ENCODE results near the gene ZCCHC8.
"Not testable (repeated sequence)": the region's sequence is repeated elsewhere in the genome, so short reads cannot be mapped to it uniquely, and the experiment has no call there.

The ZCCHC8 gene

DNA sequence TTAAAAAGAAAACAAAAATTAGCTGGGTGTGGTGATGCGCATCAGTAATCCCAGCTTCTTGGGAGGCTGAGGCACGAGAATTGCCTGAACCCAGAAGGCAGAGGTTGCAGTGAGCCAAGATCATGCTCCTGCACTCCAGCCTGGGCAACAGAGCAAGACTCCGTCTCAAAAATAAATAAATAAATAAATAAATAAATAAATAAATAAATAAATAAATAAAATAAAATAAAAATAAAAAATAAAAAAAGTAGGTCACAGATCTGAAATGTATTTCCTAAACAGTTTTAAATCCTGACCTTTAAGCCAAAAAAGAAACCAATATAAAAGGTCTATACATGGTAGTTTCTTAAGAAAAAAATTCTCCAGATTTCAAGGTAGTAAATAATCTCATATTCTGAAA, 12.3 kb upstream of the ZCCHC8 start:
- in situ Hi-C loops (cut with MboI; ENCODE audit: low sequenced_read_pairs) = not testable (repeated sequence)

DNA sequence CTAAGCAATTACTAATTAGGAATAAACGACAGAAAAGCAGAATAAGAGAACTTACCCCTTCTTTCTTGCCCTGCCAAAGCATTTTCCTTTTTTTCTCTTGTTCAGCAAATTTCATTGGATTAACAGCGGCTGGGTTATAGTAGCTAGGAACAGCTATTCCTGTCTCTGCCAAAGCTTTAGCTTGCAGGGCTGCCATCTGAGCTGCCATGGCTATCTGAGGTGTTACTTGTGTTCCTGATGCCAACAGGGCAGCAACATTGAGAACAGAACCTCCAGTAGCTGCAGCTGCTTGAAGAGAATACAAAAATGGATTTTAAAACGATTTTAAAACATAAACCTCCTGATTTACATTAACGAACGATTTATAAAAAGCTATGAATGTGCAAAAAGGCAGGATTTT, 7.4 kb upstream of the ZCCHC8 start:
- in situ Hi-C loops (cut with MboI; ENCODE audit: low sequenced_read_pairs) = no loop called here

DNA sequence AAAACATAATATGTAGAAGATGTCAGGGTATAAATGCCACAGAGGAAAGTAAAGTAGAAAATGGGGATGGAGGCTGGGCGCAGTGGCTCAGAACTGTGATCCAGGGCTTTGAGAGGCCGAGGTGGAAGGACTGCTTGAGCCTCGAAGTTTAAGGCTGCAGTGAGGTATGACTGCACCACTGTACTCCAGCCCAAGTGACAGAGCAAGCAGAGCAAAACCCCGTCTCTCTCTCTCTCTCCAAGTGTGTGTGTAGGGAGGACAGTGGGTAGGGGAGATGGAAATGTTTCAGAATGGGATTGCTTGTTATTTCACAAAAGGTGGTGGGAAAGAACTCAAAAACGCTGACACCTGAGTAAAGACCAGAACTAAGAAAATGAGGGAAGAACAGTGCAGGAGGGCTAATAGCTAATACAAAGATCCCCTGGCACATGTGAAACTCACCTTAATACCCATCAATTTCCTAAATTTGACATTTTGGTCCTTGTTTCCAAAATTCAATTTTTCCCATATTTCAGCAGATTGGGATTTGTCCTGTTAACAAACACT, 5.7 kb upstream of the ZCCHC8 start:
- in situ Hi-C loops (cut with MboI; ENCODE audit: low sequenced_read_pairs) = no loop called here

DNA sequence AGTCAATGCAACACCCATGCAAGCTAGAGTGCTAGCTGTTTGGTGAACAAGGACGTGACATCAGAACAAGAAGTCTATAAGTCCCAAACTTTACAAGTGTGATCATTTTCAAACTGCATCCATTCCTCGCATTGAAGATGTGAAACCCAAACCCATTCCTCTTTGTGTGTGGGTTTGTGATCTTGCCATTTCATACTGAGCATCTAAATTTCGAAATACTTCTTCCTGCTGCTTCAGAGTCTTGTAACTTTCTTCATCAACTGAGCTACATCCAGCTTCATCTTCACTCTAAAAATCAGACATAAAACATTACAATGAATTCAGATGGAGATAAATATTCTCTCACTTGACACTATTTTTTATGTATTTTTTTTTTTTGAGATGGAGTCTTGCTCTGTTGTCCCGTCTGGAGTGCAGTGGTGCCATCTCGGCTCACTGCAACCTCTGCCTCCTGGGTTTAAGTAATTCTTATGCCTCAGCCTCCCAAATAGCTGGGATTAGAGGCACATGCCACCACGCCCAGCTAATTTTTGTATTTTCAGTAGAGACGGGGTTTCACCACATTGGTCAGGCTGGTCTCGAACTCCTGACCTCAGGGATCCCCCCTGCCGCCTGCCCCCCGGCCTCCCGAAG, 4.8 kb upstream of the ZCCHC8 start:
- in situ Hi-C loops (cut with MboI; ENCODE audit: low sequenced_read_pairs) = no loop called here

DNA sequence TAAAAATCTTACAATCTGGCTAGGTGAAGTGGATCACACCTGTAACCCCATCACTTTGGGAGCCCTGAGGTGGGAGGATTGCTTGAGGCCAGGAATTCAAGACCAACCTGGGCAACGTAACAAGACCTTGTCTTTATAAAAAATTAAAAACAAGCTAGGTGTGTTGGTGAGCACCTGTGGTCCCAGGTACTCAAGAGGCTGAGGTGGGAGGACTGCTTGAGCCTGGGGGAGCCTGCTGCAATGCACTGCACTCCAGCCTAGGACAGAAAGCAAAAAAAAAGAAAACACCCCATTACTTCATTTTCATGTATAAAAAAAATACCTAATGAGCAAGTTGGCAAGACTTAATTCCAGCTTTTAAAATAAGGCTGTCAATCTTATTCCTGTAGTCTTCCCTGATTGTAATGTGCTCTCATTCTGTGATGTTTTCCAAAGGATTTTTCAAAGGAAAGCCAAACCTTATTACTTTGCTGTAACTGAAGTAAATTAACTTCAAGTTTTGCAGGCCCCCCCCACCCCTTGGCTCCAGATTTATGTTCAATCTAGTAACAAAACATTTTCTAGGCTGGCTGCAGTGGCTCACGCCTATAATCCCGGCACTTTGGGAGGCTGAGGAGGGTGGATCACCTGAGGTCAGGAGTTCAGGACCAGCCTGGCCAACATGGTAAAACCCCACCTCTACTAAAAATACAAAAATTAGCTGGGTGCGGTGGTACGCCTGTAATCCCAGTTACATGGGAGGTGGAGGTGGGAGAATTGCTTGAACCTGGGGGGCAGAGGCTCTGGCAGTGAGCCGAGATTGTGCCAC, 3.3 kb upstream of the ZCCHC8 start:
- in situ Hi-C loops (cut with MboI; ENCODE audit: low sequenced_read_pairs) = no loop called here

DNA sequence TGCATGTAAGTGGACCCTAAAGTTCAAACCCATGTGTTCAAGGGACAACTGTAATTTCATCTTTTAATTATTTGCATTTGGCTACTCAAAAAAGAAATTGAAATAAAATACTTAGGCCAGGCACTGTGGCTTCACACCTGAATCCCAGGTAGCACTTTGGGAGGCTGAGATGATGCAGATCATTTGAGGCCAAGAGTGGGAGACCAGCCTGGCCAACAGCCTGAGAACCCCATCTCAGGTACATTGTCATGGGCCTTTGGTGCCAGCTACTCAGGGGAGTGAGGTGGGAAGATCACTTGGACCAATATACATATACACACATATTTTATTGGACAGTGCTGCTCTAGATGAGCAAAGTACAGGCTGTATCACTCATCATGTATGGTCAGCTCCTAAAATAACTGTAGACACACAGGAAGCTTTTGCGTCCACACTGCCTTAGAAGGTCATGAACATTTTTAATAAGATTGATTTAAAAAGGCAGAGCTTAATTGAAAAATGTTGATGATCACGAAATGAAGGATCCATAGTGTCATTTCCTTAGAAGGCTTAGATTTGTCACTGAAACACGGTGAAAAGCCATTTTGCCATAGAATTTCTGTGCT, 2.5 kb upstream of the ZCCHC8 start:
- in situ Hi-C loops (cut with MboI; ENCODE audit: low sequenced_read_pairs) = no loop called here

DNA sequence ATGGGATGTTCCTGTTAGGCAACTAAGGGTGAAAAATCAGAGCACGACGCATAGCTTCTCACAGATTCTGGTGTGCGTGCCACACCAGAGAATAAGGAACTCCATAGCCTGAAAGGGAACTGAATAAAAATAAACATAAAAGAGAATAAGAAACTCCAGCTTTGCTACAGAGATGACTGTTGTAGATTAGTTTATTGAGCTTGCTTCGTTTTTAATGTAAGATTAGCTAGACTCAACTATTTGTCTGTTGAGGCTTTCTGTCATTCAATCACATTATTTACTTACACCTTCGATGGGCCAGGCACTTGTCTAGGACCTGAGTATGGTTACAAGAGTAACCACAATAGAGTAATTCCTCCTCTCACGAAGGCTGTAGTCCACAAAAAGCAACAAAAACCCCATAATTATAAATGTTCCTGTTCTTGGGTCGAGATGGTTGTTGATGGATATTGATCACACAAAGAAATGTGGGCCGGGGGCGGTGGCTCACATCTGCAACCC, 807 bp upstream of the ZCCHC8 start:
- in situ Hi-C loops (cut with MboI; ENCODE audit: low sequenced_read_pairs) = no loop called here

DNA sequence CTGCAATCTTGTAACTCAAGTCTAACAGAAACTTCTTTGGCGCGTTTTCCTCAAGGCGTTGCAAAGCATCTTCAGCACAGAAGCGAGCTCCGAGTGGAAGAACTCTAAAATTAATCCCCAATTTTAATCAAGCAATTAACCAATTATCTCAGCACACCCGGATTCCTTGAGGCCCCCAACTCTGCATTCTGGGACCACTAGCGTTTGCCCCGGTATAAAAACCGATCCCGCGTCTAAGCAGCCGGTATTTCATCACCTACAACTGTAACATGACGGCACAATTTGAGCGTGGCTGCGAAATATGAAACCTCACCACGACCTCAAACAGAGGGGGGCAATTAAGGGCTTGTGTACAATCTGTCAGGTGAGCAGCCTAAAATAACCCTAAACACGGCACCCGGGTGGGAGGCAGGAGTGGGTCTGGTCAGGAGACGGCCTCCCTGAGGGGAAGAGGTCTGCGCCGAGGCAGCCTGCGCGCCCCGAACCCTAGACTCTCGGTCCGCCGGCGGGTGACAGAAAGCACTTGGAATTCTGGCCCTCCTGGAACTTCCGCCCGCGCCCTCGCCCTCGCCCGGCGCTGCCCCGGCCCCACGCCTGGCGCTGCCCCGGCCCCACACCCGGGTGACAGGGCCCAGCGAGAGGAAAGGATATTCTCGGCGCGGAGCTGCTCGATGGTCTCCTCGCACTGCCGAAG, 594 bp downstream of the ZCCHC8 start:
- in situ Hi-C loops (cut with MboI; ENCODE audit: low sequenced_read_pairs) = no loop called here

DNA sequence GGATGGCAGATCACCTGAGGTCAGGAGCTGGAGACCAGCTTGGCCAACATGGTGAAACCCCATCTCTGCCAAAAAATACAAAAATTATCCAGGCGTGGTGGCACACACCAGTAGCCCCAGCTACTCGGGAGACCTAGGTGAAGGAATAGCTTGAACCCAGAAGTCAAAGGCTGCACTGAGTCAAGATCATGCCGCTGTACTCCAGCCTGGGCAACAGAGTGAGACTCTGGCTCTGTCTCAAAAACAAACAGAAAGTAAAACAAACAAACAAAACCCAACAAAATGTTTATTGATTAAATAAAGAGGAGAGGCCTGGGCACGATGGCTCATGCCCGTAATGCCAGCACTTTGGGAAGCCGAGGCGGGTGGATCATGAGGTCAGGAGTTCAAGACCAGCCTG, 5.5 kb downstream of the ZCCHC8 start:
- in situ Hi-C loops (cut with MboI; ENCODE audit: low sequenced_read_pairs) = no loop called here

DNA sequence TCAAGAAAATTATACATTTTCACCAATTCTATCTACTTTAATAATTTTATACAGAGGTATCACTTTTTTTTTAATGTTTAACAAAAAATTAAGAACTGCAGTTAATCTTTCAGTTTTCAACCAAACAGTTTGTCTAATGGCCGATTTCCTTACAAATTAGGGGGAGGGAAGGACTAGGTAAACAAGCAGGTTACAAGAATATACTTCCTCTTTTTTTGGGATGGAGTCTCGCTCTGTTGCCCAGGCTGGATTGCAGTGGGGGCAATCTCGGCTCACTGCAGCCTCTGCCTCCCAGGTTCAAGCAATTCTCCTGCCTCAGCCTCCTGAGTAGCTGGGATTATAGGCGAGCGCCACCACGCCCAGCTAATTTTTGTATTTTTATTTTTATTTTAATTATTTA, 7.5 kb downstream of the ZCCHC8 start:
- in situ Hi-C loops (cut with MboI; ENCODE audit: low sequenced_read_pairs) = not testable (repeated sequence)

DNA sequence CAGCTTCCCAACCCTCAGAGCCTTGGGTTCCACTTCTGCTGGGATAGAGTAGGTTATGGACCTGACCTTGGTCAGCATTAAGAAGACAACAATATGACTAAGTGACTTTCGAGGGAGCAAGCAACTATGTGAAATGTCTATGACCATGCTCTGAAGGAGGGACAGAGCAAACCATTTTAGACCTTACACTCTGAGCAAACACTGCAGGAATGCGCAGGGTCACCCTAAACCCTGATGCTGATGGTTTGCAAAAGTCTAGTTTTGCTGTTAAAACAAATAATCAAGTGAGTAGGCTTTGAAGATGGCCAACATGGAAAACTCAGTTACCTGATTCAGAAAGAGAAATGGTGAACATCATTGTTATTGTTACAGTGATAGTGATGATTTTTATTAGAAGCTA, 8.7 kb downstream of the ZCCHC8 start:
- in situ Hi-C loops (cut with MboI; ENCODE audit: low sequenced_read_pairs) = no loop called here

DNA sequence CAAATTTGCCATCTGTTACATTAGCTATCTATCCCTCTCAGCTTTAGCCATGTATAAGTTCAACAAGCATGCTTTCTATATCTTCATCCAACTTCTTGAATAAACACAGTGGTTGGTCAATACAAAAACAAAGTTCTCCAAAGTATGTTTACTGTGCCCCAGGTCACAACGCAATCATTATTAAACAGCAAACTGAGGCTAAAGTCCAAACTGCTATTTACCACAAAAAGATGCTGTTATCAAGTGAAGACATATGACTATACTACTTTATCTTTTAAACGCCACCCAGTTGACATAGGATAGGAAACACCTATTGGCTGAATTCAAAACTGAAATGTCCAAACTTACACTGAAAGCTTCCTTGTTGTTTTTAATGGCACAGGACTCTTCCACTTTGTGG, 11.7 kb downstream of the ZCCHC8 start:
- in situ Hi-C loops (cut with MboI; ENCODE audit: low sequenced_read_pairs) = no loop called here

DNA sequence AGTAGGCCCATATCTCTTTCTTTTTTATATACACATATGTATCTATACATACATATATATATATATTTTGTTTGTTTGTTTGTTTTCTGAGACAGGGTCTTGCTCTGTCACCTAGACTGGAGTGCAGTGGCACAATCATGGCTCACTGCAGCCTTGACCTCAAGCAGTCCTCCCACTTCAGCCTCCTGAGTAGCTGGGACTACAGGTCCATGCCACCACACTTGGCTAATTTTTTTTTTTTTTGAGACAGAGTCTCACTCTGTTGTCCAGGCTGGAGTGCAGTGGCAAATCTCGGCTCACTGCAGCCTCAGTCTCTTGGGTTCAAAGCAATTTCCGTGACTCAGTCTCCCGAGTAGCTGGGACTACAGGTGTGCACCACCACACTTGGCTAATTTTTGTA, 12.9 kb downstream of the ZCCHC8 start:
- in situ Hi-C loops (cut with MboI; ENCODE audit: low sequenced_read_pairs) = not testable (repeated sequence)

DNA sequence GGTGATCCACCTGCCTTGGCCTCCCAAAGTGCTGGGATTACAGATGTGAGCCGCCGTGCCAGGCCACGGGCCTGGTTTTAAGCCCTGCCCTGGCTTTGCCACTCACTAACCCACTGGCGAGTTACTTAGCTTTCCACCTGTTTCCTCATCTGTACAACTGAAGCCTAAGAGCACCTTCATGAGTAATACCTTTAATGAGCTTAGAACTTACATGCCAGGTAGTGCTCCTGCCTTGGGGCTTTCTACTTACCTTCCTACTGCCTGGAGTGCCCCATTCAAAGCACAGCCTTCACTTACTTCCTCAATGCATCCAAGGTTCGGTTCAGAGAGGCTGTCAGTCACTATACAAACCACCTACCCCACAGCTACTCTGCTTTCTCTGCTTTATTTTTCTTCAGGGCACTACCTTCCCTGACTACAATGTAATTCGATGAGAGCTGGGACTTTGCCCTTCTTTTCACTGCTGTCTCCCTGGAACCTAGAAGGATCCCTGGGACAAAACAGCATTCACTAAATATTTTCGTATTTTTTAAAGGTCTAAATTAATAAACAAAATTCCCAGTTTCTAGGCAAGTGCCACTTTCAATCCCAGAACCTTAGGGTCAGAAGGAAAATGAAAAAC, 13.8 kb downstream of the ZCCHC8 start:
- in situ Hi-C loops (cut with MboI; ENCODE audit: low sequenced_read_pairs) = no loop called here

DNA sequence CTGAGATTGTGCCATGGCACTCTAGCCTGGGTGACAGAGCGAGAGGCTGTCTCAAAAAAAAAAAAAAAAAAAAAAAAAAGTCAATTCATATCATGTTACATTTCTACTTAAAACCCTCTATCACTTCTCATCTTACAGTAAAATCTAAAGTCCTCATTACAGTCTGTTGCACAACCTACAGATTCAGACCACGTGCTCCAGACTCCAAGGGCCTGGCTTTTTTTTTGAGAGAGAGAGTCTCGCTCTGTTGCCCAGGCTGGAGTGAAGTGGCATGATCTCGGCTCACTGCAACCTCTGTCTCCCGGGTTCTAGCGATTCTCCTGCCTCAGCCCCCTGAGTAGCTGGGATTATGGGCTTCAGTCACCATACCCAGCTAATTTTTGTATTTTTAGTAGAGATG, 14.4 kb downstream of the ZCCHC8 start:
- in situ Hi-C loops (cut with MboI; ENCODE audit: low sequenced_read_pairs) = not testable (repeated sequence)

DNA sequence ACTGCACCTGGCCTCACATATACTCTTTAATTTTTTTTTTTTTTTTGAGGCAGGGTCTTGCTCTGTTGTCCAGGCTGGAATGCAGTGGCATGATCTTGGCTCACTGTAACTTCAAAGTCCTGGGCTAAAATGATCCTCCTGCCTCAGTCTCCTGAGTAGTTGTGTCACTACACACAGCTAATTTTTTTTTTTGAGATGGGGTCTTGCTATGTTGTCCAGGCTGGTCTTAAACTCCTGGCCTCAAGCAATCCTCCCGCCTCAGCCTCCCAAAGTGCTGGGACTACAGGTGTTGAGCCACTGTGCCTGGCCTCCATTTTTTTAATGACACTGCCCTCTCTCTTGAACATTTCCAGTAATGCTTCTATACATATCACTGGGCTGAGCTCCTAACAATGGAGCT, 16.3 kb downstream of the ZCCHC8 start:
- in situ Hi-C loops (cut with MboI; ENCODE audit: low sequenced_read_pairs) = not testable (repeated sequence)

DNA sequence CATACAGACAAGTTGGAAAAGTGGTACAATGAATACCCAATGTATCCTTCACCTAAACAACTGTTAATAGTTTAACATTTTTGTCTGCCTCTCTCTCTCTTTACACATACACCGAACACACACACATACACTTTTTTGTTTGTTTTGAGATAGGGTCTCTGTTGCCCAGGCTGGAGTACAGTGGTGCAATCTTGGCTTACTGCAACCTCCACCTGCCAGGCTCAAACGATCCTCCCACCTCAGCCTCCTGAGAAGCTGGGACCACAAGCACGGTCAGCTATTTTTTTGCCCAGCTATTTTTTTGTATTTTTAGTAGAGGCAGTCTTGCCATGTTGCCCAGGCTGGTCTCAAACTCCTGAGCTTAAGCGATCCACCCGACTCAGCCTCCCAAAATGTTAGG, 16.8 kb downstream of the ZCCHC8 start:
- in situ Hi-C loops (cut with MboI; ENCODE audit: low sequenced_read_pairs) = no loop called here

DNA sequence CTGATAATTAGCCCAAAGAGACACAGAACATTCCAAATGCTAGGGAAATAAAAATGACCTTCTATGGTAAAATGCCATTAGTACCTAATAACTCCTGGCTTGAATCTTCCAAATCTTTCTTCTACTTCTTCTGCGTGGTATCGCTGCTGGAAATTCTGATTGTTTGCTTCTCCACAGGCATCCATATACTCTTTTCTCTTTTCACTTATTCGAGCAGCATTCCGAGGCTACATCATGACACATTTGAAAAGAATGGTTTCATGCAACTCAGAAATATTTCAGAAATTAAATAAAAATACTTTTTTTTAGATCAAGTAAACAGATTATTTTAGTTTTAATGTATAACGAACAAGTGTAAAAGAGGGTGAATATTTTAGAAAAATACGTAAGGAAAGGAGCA, 18.9 kb downstream of the ZCCHC8 start:
- in situ Hi-C loops (cut with MboI; ENCODE audit: low sequenced_read_pairs) = no loop called here

DNA sequence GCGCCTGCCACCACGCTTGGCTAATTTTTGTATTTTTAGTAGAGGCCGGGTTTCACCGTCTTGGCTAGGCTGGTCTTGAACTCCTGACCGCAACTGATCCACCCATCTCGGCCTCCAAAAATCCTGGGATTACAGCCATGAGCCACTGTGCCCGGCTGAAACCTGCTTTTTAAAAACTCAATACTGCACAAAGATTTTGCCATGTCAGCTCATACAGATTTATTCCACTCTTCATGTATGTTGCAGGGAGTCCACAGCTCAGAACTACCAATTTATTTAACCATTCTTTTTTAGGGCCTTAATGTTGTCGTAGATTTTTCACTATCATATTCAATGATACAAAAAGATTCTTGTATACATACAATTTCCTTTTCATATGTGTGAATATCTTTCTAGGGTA, 20.0 kb downstream of the ZCCHC8 start:
- in situ Hi-C loops (cut with MboI; ENCODE audit: low sequenced_read_pairs) = no loop called here

DNA sequence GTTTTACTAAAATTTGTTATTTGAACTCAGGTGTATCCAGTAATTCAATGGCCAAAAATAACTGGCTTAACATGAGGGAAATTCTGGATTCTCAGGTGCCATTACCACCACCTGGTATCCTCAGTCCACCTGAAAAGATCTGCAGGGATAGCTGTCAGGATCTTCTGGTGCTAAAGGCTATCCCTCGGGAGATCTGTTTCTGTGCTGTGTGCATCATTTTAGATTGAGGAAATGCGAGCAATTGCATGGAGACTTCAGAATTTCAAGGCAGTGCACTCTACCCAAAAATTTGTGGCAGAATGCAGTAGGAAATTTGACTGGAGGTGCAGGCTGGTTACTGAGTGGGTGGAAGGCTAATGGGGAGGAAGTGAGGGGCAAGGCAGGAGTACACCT, 26.4 kb downstream of the ZCCHC8 start:
- in situ Hi-C loops (cut with MboI; ENCODE audit: low sequenced_read_pairs) = no loop called here

Data from hTERT RPE-1 (cell line).